ENCODE data around the gene MOB1A.
"Not testable (repeated sequence)": the region's sequence is repeated elsewhere in the genome, so short reads cannot be mapped to it uniquely, and the experiment has no call there.

Gene MOB1A

GRCh38 chr2:74178211-74179062, at the start of gene MOB1A:
MOB1A (minus strand) TSS chr2:74178879; CDS start chr2:74178674, 205 bp downstream.
- peak; percentile 99 to 100 (median 100) for DNase-seq

GRCh38 chr2:74227646-74228045, 49.0 kb upstream of the MOB1A start:
- DNase-seq, result no peak

GRCh38 chr2:74226648-74227213, 48.1 kb upstream of the MOB1A start:
- no peak for DNase-seq

GRCh38 chr2:74225698-74226459, 47.2 kb upstream of the MOB1A start:
- DNase-seq, result no peak

- DNase-seq, result peak in 2 of 3 donors; percentile 36 to 47
Measured at GRCh38 chr2:74223941-74224770, 45.5 kb upstream of the MOB1A start.

GRCh38 chr2:74222300-74222650, 43.6 kb upstream of the MOB1A start:
- DNase-seq, result no peak

GRCh38 chr2:74221604-74222299, 43.1 kb upstream of the MOB1A start:
- no peak for DNase-seq

- no peak for DNase-seq
Measured at GRCh38 chr2:74221091-74221490, 42.4 kb upstream of the MOB1A start.

- no peak for DNase-seq
Measured at GRCh38 chr2:74219846-74220486, 41.3 kb upstream of the MOB1A start.

GRCh38 chr2:74216642-74217041, 38.0 kb upstream of the MOB1A start:
- no peak for DNase-seq

- not testable (repeated sequence) for DNase-seq
Measured at GRCh38 chr2:74215771-74216170, 37.1 kb upstream of the MOB1A start.

GRCh38 chr2:74212702-74213410, 34.2 kb upstream of the MOB1A start:
- no peak for DNase-seq

- DNase-seq, result peak; percentile 70 to 93 (median 78)
Measured at GRCh38 chr2:74206180-74206688, 27.6 kb upstream of the MOB1A start.

GRCh38 chr2:74205596-74205995, 26.9 kb upstream of the MOB1A start:
- DNase-seq, result no peak

GRCh38 chr2:74205113-74205512, 26.4 kb upstream of the MOB1A start:
- DNase-seq, result no peak

GRCh38 chr2:74204436-74204835, 25.8 kb upstream of the MOB1A start:
- no peak for DNase-seq

- peak; percentile 48 to 73 (median 55) for DNase-seq
Measured at GRCh38 chr2:74201596-74201995, 22.9 kb upstream of the MOB1A start.

- DNase-seq, result no peak
Measured at GRCh38 chr2:74201196-74201595, 22.5 kb upstream of the MOB1A start.

- DNase-seq, result peak; percentile 85 to 92 (median 87)
Measured at GRCh38 chr2:74199871-74200305, 21.2 kb upstream of the MOB1A start.

GRCh38 chr2:74199275-74199701, 20.6 kb upstream of the MOB1A start:
- DNase-seq, result no peak

Data from suppressor macrophage treated with lipopolysaccharide for 1 hour (primary cell).